NCI-H524 (cell line): Measurements from ENCODE around the gene FLYWCH2.

Source experiments
- DNase-seq, 2 experiments: peaks; one replicate each; lab custom pipeline; 2025; lab: John Stamatoyannopoulos, UW

Gene FLYWCH2

DNA sequence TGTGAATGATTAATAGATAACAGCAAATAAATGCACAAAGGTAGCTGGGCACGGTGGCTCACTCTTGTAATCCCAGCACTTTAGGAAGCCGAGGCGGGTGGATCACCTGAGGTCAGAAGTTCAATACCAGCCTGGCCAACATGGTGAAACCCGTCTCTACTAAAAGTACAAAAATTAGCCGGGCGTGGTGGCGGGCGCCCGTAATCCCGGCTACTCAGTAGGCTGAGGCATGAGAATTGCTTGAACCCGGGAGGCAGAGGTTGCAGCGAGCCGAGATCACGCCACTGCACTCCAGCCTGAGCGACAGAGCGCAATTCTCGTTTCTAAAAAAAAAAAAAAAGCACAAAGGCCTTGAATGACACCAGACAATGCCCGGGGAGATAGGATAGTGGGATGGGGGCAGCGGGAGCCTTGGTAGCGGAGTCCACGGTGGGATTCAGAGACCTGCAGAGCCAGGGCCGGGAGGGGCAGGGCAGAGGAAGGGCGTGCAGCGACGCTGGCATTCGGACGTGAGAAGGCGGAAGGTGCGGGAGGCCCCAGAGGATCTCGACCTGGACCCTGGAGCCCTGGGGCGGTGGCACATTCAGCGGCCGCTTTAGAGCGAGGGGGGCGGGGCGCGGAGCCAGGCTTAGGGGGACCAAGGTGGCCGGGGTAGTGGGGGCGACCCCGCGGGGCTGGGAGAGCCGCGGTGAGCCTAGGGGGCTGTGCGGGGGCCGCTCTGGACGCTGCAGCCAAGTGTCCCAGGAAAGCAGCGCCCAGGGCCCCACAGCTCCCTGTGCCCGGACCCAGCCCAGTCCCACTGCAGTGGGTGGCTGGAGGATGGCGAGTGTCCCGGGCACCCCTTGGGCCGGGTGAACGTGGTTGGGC lies 999 bp upstream of the FLYWCH2 start:
- DNase-seq = peak in 1 of 2 experiments; percentile 50

GRCh38 chr16:2883458-2883908 lies 468 bp downstream of the FLYWCH2 start:
- DNase-seq = peak in 1 of 2 experiments; percentile 51

GRCh38 chr16:2884041-2884451 lies 1.0 kb downstream of the FLYWCH2 start:
- no peak for DNase-seq

DNA sequence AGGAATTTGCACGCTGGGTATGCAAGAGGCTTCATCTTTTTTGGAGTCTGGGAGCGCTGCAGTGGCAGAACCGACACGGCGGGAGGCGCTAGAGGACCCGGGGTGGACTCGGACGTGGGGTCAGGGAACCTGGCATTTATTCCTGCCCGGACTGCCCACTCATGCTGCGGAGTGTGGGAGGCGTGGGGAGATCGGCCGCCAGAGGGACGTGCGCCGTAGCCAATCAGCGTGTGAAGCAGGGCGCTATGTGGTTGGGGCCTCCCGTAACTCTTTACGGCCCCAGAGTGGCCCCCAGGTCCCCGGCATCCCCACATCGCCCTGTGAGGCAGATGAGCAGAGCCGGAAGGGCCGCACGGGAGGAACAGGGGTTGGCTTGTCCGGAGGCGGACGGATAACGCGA lies 11.2 kb downstream of the FLYWCH2 start:
- DNase-seq = no peak

- DNase-seq = no peak
These were observed 12.8 kb downstream of the FLYWCH2 start for GRCh38 chr16:2895813-2896212.

DNA sequence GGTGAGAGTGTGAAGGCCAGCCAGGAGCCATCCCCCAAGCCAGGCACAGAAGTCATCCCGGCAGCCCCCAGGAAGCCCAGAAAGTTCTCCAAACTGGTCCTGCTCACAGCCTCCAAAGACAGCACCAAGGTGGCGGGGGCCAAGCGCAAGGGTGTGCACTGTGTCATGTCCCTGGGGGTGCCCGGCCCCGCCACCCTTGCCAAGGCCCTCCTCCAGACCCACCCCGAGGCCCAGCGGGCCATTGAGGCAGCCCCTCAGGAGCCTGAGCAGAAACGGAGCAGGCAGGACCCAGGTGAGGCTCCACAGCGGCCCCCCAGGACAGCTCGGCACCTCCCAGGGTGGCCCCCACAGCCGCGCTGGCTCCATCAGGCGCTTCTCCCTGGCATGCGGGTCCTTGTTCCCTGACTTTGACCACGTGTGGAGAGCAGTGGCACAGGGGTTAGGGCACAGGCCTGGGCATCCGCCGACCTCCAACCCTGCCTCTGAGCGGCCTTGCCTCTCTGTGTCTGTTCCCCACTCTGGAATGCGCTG lies 13.5 kb downstream of the FLYWCH2 start:
- DNase-seq = no peak

DNA sequence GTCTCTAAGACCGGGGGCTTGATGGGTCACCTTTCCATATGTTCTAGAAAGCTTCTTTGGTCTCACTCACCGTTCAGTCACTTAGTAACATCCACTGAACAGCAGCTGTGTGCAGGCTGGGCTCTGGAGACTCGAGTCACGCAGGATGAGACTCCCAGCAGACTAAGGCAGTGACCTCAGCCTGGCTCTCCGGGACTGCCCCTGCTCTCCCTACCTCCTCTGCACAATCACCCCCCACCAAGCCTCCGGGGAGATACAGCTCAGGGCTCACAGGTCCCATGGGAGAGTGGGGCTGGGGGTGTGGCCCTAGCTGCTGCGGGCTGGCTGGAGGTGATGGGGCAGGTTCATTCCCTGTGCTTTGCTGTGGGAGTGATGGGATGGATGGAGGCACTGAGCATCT lies 14.1 kb downstream of the FLYWCH2 start:
- no peak for DNase-seq

DNA sequence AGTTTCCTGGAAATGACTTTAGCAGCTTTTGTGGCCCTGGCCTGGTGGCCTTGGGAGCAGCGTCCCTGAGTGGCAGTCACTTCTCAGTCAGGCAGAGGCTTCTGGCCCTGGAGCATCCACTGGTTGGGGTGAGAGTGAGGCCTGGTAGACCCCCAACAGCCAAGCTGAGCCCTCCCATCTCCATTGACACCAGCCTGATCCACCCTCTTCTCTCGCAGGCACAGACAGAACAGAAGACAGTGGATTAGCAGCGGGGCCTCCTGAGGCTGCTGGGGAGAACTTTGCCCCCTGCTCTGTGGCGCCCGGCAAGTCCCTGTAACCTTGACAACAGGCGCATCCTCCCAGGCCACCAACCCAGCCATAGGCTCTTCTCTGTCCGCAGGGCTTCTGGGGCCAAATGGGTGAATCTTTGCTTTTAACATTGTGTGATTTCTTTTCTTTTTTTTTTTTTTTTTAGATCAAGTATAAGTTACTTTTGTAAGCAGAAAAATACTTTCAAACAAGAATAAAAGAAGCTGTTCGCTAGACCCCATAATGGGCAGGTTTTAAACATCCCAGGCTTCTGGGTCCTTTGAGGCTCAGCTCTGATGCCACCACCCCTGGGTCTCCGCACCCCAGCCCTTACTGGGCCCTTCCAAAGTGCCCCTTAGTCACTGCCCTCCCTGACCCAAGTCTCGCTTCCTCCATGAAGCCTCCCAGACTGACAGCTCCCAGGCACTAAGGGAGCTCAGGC lies 16.0 kb downstream of the FLYWCH2 start:
- no peak for DNase-seq

- no peak for DNase-seq
These were observed 16.6 kb downstream of the FLYWCH2 start for GRCh38 chr16:2899564-2900072.

GRCh38 chr16:2900526-2901075 lies 17.6 kb downstream of the FLYWCH2 start:
- no peak for DNase-seq

GRCh38 chr16:2902337-2903130 lies 19.5 kb downstream of the FLYWCH2 start:
- no peak for DNase-seq

- DNase-seq = peak; percentile 74 to 75
These were observed 21.3 kb downstream of the FLYWCH2 start for GRCh38 chr16:2904100-2904921.

GRCh38 chr16:2904922-2905240 lies 21.9 kb downstream of the FLYWCH2 start:
- DNase-seq = no peak

DNA sequence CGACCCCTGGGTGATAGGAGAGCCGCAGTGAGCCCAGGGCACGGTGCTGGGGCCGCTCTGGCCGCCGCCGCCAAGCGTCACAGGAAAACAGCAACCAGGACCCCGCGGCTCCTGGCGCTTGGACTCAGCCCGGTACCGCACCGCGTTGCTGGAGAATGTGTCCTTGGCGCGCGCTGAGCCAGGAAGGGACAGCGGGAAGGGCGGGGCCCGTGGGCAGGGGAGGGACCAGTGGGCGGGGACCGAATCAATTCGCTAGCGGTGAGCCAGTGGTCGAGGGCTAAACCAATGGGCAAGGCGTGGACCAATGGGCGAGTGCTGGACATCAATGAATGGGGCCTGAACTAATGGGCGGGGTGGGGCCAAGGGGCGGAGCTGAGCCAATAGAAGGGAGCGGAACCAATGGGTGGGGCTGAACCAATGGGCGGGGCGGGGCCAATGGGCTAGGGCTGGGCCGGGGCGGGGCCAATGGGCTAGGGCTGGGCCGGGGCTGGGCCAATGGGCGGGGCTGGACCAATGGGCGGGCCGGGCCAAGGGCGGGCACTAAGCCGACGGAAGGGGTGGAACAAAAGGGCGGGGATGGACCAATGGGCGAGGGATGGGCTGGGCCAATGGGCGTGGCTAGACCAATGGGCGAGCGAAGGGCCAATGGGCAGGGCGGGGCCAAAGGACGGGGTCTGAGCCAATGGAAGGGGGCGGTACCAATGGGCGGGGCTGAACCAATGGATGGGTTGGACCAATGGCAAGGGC lies 22.4 kb downstream of the FLYWCH2 start:
- peak; percentile 98 to 99 for DNase-seq

GRCh38 chr16:2905988-2906387 lies 23.0 kb downstream of the FLYWCH2 start:
- no peak for DNase-seq

DNA sequence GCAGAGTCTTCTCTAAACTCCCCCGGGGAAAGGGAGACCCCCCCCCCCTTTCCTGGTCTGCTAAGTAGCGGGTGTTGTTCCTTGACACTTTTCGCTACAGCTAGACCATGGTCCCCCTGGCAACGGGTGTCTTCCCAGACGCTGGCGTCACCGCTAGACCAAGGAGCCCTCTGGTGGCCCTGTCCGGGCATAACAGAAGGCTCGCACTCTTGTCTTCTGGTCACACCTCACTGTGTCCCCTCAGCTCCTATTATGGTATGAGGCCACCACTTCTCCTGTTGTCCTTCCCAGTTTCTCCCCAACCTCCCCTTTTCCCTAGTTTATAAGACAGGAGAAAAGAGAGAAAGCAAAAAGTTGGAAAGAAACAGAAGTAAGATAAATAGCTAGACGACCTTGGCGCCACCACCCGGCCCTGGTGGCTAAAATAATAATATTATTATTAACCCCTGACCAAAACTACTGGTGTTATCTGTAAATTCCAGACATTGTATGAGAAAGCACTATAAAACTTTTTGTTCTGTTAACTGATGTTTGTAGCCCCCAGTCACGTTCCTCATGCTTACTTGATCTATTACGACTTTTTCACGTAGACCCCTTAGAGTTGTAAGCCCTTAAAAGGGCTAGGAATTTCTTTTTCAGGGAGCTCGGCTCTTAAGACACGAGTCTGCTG lies 24.2 kb downstream of the FLYWCH2 start:
- DNase-seq = peak; percentile 28 to 76

DNA sequence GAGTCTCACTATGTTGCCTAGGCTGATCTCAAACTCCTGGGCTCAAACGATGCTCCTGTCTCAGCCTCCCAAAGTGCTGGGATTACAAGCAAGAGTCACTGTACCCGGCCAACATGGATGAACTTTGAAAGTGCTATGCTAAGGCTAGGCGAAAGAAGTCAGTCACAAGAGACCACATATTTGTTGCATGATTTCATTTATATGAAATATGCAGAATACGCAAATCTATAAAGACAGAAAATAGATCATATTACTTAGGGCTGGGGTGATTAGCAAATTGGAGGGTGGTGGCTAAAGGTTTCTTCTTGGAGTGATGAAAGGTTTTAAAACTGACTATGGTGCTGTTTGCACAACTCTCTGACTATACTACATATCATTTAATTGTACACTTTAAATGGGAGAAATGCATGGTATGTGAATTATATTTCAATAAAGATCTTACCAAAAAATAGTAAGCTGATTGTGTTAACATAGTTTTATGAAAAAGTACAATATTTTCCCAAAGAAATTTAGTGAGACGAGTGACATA lies 27.5 kb downstream of the FLYWCH2 start:
- no peak for DNase-seq

- DNase-seq = peak; percentile 97 to 99
These were observed 28.8 kb downstream of the FLYWCH2 start, which contains the start of gene FLYWCH1 for GRCh38 chr16:2911638-2912329. Gene FLYWCH1, plus strand, starts transcription at chr16:2911931. Its CDS starts 17,755 bp downstream, at chr16:2929686.
